Esophagus (tissue), 2 donors: ENCODE measurements around the gene WDFY1. TPM values are rescaled to one million over a fixed set of nuclear protein-coding genes. Genes with fewer than 3 reads are reported as not detected.

ENCODE experiments used
- H3K27ac ChIP-seq, 2 donors: one replicate each; pipeline ENCODE4 v1.5.1; 2013; ENCODE audit warnings: low read depth in 2 of 2, mild to moderate bottlenecking in 2 of 2, inconsistent platforms in 1 of 2, low read length in 1 of 2, moderate library complexity in 1 of 2
- H3K27me3 ChIP-seq, 2 donors: one replicate each; pipeline ENCODE4 v1.6.1; 2013; ENCODE audit warnings: low read length in 2 of 2, control low read depth in 1 of 2, mild to moderate bottlenecking in 1 of 2; ENCODE audit not compliant: insufficient read depth in 2 of 2, control insufficient read depth in 1 of 2
- H3K36me3 ChIP-seq, 2 donors: one replicate each; pipeline ENCODE4 v1.6.1; 2013; ENCODE audit warnings: low read length in 1 of 2; ENCODE audit not compliant: control insufficient read depth in 2 of 2, insufficient read depth in 2 of 2
- H3K4me1 ChIP-seq, 2 donors: one replicate each; pipeline ENCODE4 v1.6.1; 2013; ENCODE audit warnings: low read length in 1 of 2; ENCODE audit not compliant: control insufficient read depth in 2 of 2, insufficient read depth in 2 of 2
- H3K4me3 ChIP-seq, 2 donors: one replicate each; pipeline ENCODE4 v1.5.1; 2013; ENCODE audit warnings: low read length in 2 of 2, mild to moderate bottlenecking in 2 of 2, low read depth in 1 of 2, moderate library complexity in 1 of 2
- H3K9me3 ChIP-seq, 2 donors: one replicate each; pipeline ENCODE4 v1.6.1; 2013; ENCODE audit warnings: mild to moderate bottlenecking in 2 of 2, low read depth in 1 of 2, low read length in 1 of 2, moderate library complexity in 1 of 2; ENCODE audit not compliant: control insufficient read depth in 2 of 2, insufficient read depth in 1 of 2
- WGBS, 2 donors: extraction: QIAGEN DNeasy Blood & Tissue Kit; methylation state at CpG; one replicate each; pipeline ENCODE4 v1.1.7; 2013; 5-methylcytosine and 5-hydroxymethylcytosine counted together
- polyA plus RNA-seq, 2 donors: library from polyadenylated mRNA; stranded (reverse); fragments of 200-250 nt; gene quantifications; one replicate each; pipeline ENCODE4 v1.2.3, GENCODE V29; 2013
- donor health status: healthy with polysubstance abuse.
- donor health status: Bipolar disorder and iron deficiency.

Gene WDFY1
- polyA plus RNA-seq = 1 to 10 TPM; 5.0 to 8.7 TPM

- H3K27ac ChIP-seq = peak within 1 kb of the TSS; percentile 78 to 86
- peak within 1 kb of the TSS; percentile 83 to 99 for H3K4me3 ChIP-seq
- no peaks in the 10 kb centered on the region for H3K9me3 ChIP-seq
- H3K36me3 ChIP-seq = no peaks in the 10 kb centered on the region
- H3K4me1 ChIP-seq = peaks cover 3 to 10% of the 10 kb centered on the region in 2 donors
- no peaks in the 10 kb centered on the region for H3K27me3 ChIP-seq
- WGBS, 2 donors = 0 to 1% methylated on average over 62 to 87 of the region's 87 CpGs
These were observed at the start of gene WDFY1 for GRCh38 chr2:223944703-223945531. WDFY1 (minus strand) TSS chr2:223945335; CDS start chr2:223945284, 51 bp downstream.

- Histone ChIP-seq H3K27ac (no peak overlapping the region), H3K9me3 (no peaks in the 10 kb centered on the region), H3K4me1 (no peaks in the 10 kb centered on the region), H3K36me3 (no peaks in the 10 kb centered on the region), H3K4me3 (no peak overlapping the region), H3K27me3 (no peaks in the 10 kb centered on the region)
- whole genome bisulfite sequencing, 2 donors = 82 to 84% methylated on average over 4 of the region's 4 CpGs
These were observed 49.5 kb upstream of the WDFY1 start for GRCh38 chr2:223994562-223995162.

GRCh38 chr2:223993634-223994232 lies 48.6 kb upstream of the WDFY1 start:
- H3K36me3 ChIP-seq = no peaks in the 10 kb centered on the region
- no peaks in the 10 kb centered on the region for H3K9me3 ChIP-seq
- H3K27ac ChIP-seq = no peak overlapping the region
- no peak overlapping the region for H3K4me3 ChIP-seq
- 29 to 31% methylated on average over 5 of the region's 5 CpGs for WGBS, 2 donors
- no peaks in the 10 kb centered on the region for H3K4me1 ChIP-seq
- H3K27me3 ChIP-seq = no peaks in the 10 kb centered on the region

- 89 to 91% methylated on average over 12 of the region's 12 CpGs for WGBS, 2 donors
- Histone ChIP-seq H3K27ac (no peak overlapping the region), H3K27me3 (no peaks in the 10 kb centered on the region), H3K4me3 (no peak overlapping the region), H3K9me3 (no peaks in the 10 kb centered on the region), H3K36me3 (no peaks in the 10 kb centered on the region), H3K4me1 (no peaks in the 10 kb centered on the region)
These were observed 46.5 kb upstream of the WDFY1 start for GRCh38 chr2:223991611-223992010.

DNA sequence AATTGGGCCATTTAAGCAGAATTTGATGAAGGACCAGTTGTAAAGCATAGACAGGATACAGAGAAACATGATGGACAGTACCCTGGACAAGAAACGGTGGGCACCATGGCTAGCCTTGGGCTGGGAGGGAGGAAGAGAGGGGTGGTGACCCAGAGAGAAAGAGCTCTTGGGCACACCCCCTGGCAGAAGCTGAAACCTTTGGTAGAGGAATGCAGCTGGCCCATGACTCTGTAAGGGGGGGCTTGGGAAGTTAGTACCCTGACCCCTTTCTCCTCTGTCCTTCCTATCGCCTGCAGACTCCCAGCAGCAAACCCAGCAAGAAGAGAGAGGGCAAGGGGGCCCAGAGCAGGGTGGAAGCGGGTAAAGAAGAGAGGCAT lies 44.7 kb upstream of the WDFY1 start:
- H3K4me3 ChIP-seq = no peak overlapping the region
- no peaks in the 10 kb centered on the region for H3K36me3 ChIP-seq
- H3K27me3 ChIP-seq = no peaks in the 10 kb centered on the region
- no peaks in the 10 kb centered on the region for H3K9me3 ChIP-seq
- H3K27ac ChIP-seq = no peak overlapping the region
- no peaks in the 10 kb centered on the region for H3K4me1 ChIP-seq
- 74 to 83% methylated on average over 3 of the region's 3 CpGs for WGBS, 2 donors

GRCh38 chr2:223989206-223989855 lies 44.2 kb upstream of the WDFY1 start:
- H3K36me3 ChIP-seq = peaks cover 0 to 3% of the 10 kb centered on the region in 2 donors
- H3K4me1 ChIP-seq = no peaks in the 10 kb centered on the region
- H3K27ac ChIP-seq = no peak overlapping the region
- no peaks in the 10 kb centered on the region for H3K27me3 ChIP-seq
- no peak overlapping the region for H3K4me3 ChIP-seq
- WGBS, 2 donors = 78 to 86% methylated on average over 10 of the region's 10 CpGs
- no peaks in the 10 kb centered on the region for H3K9me3 ChIP-seq

DNA sequence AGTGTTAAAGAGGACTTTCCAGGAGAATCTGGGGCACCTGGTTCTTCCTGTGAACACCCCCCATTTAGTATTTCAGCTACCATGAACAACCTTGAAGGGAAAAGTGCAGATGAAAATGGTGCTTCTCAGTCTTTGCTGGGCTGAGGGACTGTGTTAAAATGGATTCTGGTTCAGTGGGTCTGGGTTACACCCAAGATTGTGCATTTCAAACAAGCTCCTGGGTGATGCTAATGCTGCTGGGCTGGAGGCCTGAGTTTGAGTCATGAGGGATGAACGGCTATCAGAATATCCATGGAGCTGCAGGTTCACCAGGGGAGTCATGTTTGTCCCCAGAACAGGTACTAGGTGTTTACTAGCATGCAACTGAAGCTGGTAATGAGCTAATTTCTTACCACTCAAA lies 36.1 kb upstream of the WDFY1 start:
- Histone ChIP-seq H3K27ac (no peak overlapping the region), H3K4me1 (no peaks in the 10 kb centered on the region), H3K27me3 (no peaks in the 10 kb centered on the region), H3K36me3 (peaks cover 0 to 8% of the 10 kb centered on the region in 2 donors), H3K9me3 (no peaks in the 10 kb centered on the region), H3K4me3 (no peak overlapping the region)
- WGBS, 2 donors = 68 to 73% methylated on average over 1 of the region's 1 CpG

DNA sequence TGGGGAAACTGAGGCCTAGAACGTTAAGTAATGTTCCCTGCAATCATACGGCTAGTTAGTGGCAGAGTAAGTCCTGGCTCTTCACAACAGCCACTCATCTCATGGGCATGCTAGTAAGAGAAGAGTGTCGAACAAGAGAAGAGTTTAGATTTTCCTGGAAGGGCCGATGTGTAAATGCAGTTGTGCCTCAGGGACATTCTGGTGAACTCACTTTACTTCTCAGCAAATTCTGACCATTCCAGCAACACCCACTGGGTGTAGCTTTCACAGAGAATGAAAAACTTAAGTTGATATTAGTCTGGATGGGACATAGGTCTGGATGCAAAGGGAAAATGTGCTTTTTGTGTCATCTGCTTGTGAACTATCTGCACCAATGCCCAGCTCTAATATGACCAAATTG lies 35.7 kb upstream of the WDFY1 start:
- WGBS, 2 donors = 85 to 86% methylated on average over 4 of the region's 4 CpGs
- no peaks in the 10 kb centered on the region for H3K27me3 ChIP-seq
- H3K4me1 ChIP-seq = no peaks in the 10 kb centered on the region
- no peak overlapping the region for H3K27ac ChIP-seq
- no peaks in the 10 kb centered on the region for H3K9me3 ChIP-seq
- H3K4me3 ChIP-seq = no peak overlapping the region
- H3K36me3 ChIP-seq = peaks cover 0 to 8% of the 10 kb centered on the region in 2 donors

DNA sequence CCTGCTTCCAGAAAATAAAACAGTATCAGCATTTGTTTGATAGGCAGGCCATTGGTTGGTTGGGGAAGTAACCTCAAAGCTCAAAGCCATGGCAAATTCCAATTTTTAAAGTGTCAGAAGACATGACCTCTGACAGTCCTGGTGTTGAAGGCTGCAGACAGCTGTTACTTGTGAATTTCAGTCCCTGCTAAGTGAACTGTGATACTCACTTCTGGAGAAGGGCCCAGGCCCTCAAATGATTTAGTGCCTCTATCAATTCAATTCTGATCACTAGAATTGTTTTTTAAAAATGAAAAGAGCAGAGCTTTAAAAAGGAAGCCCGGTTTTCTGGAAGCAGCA lies 35.2 kb upstream of the WDFY1 start:
- H3K4me3 ChIP-seq = no peak overlapping the region
- no peaks in the 10 kb centered on the region for H3K9me3 ChIP-seq
- H3K4me1 ChIP-seq = no peaks in the 10 kb centered on the region
- 87 to 96% methylated on average over 1 of the region's 1 CpG for WGBS, 2 donors
- H3K27me3 ChIP-seq = no peaks in the 10 kb centered on the region
- peaks cover 0 to 8% of the 10 kb centered on the region in 2 donors for H3K36me3 ChIP-seq
- no peak overlapping the region for H3K27ac ChIP-seq
